ENCODE data around the gene TRPC4AP.

Gene TRPC4AP

DNA sequence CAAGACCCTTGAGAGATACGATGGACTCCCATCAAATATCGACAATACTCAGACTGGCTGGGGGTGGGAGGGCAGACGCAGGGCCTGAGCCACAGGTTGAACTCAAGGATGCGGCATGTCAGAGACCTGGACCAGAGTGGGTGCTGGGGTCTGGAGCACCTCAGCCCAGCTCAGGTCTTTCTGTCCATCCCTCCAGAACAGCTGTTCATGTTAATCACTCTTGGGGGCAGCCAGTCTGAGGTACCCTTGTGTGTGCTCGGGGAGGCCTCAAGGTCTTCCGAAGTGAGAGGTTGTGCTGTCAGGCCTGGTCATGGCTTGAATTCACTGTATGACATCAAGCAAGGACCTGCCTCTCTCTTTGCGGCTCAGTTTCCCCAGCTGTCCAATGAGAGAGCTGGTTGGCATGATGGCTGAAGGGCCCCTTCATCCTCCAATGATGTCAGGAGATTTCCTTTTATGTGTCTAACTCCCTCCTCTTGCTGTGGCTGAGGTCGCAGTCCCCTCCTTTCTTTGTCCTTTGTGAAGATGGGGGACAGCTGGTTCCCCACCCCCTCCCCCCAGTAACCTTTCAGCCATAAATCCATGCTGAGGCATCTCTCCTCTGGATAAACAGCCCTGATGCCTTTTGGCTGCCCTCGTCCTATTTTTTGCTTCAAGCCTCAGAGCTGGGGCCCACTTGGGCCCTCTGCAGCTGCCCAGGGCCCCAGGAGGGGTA is 121.6 kb downstream of the TRPC4AP start:
- no peaks in the 10 kb centered on the region for H3K9me3 ChIP-seq (ENCODE audit: severe bottlenecking)
- no peak overlapping the region for H3K4me3 ChIP-seq (ENCODE audit: low read depth, low read length)
- H3K27ac ChIP-seq = no peak overlapping the region
- no peaks in the 10 kb centered on the region for H3K36me3 ChIP-seq
- no peaks in the 10 kb centered on the region for H3K27me3 ChIP-seq (ENCODE audit: insufficient read depth, low read depth, severe bottlenecking)
- peak; percentile 10 for DNase-seq
- TF ChIP-seq, protein P1, sequence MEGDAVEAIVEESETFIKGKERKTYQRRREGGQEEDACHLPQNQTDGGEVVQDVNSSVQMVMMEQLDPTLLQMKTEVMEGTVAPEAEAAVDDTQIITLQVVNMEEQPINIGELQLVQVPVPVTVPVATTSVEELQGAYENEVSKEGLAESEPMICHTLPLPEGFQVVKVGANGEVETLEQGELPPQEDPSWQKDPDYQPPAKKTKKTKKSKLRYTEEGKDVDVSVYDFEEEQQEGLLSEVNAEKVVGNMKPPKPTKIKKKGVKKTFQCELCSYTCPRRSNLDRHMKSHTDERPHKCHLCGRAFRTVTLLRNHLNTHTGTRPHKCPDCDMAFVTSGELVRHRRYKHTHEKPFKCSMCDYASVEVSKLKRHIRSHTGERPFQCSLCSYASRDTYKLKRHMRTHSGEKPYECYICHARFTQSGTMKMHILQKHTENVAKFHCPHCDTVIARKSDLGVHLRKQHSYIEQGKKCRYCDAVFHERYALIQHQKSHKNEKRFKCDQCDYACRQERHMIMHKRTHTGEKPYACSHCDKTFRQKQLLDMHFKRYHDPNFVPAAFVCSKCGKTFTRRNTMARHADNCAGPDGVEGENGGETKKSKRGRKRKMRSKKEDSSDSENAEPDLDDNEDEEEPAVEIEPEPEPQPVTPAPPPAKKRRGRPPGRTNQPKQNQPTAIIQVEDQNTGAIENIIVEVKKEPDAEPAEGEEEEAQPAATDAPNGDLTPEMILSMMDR (IDR thresholded peaks at IDR 0.05; ENCODE audit: low read depth, low read length) = no peak

DNA sequence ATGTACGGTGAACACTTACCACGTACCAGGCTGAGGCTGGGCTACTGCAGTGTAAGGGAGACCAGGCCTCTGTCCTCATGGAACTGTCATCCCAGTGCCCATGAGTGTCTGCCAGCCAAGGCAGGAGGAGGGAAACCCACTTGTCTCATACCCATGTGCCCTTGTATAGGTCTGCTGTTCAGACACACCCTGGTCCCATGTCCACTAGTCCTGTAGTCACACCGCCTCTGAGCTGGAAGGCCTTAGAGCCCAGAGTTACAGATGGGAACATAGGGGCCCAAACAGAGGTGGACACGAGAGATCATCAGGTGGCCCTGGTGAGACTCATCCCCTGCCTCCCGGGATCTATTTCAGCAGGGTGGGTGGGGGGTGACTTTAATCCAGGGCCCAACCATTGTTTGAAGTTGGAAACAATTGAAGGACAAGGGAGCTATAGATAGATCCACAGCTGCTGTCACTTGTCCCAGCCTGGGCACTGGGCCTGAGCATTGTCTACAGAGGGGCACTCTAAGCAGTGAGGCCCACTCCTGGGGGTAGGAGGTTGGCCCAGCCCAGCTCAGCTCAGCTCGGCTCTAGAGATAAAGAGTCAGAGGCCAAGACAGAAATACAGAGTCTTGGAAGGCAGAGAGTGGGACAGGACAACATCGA is 122.3 kb downstream of the TRPC4AP start:
- Histone ChIP-seq H3K9me3 (ENCODE audit: severe bottlenecking) (no peaks in the 10 kb centered on the region), H3K27ac (no peak overlapping the region), H3K27me3 (ENCODE audit: insufficient read depth, low read depth, severe bottlenecking) (no peaks in the 10 kb centered on the region), H3K4me3 (ENCODE audit: low read depth, low read length) (no peak overlapping the region), H3K36me3 (no peaks in the 10 kb centered on the region)
- TF ChIP-seq, protein P1 (IDR thresholded peaks at IDR 0.05; ENCODE audit: low read depth, low read length) = no peak
- peak; percentile 3 for DNase-seq

DNA sequence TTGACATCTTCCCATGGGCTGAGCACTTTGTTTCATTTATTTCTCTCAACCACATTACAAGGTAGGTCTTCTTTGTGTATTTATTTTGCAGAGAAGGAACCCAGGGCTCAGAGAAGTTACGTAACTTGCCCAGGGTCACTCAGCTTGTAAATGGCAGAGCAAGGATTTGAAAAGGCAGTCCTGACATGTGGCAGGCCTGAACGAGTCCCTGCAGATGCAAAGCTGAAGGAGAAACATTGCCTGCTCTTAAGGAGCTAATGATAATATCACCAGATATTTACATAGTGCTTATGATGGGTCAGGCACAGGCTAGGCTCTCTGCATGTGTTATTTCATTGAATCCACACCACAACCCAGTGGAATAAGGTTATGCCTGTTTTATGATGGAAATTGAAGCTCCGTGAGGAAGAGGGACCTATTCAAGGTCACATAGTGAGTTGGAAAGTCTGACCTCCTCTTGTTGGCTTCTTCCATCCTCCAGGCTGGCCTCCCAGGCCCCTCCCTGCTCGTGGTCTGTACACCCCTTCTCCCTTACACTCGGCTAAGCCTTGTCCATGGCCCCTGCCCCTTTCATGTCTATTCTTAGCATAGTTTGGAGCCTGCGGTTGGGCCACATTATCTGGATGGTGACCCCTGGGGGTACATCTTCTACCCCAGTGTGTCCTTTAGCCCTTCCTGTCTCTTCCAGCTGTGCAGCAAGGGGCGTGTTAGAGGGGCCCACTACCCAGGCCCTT is 124.4 kb downstream of the TRPC4AP start:
- Histone ChIP-seq H3K27me3 (ENCODE audit: insufficient read depth, low read depth, severe bottlenecking) (no peaks in the 10 kb centered on the region), H3K27ac (no peak overlapping the region), H3K4me3 (ENCODE audit: low read depth, low read length) (no peak overlapping the region), H3K36me3 (no peaks in the 10 kb centered on the region), H3K9me3 (ENCODE audit: severe bottlenecking) (no peaks in the 10 kb centered on the region)
- TF ChIP-seq, protein P1 (IDR thresholded peaks at IDR 0.05; ENCODE audit: low read depth, low read length) = no peak
- DNase-seq = no peak

DNA sequence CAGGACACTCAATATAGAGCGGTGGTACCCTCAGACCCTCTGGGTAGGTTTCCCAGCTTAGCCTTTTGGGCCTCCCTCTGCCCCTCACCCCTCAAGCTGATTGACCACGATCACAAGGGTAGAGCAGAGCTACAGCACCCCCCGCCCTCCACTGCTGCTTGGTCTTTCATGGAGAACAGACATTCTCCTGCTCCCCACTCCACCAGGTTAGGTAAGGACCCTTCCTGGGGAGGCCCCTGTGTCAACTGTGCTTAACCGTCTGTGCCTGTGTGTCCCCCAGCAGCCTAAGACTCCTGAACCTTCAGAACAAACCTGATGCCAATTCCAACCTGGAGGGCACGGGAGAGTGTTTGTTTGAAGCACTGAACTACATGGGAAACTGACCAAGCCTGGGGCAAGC is 125.2 kb downstream of the TRPC4AP start:
- no peak for DNase-seq
- Histone ChIP-seq H3K27ac (no peak overlapping the region), H3K36me3 (no peaks in the 10 kb centered on the region), H3K27me3 (ENCODE audit: insufficient read depth, low read depth, severe bottlenecking) (no peaks in the 10 kb centered on the region), H3K4me3 (ENCODE audit: low read depth, low read length) (no peak overlapping the region), H3K9me3 (ENCODE audit: severe bottlenecking) (no peaks in the 10 kb centered on the region)
- TF ChIP-seq, protein P1 (IDR thresholded peaks at IDR 0.05; ENCODE audit: low read depth, low read length) = no peak

DNA sequence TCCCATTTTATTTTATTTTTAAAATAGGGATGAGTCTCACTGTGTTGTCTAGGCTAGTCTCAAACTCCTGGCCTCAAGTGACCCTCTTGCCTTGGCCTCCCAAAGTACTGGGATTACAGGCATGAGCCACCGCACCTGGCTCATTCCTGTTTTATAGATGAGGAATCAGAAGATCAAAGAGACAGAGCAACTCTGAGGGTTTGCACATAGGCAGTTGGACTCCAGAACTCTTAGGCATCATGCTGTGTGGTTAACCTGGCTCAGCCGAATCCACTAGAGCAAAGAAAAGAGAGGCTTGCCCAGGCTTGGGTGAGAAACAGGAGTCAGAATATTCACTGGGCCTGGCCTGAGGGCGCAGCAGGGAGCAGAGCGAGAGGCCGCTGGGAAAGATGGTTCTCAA is 127.6 kb downstream of the TRPC4AP start:
- Histone ChIP-seq H3K27me3 (ENCODE audit: insufficient read depth, low read depth, severe bottlenecking) (no peaks in the 10 kb centered on the region), H3K9me3 (ENCODE audit: severe bottlenecking) (no peaks in the 10 kb centered on the region), H3K36me3 (no peaks in the 10 kb centered on the region), H3K4me3 (ENCODE audit: low read depth, low read length) (no peak overlapping the region), H3K27ac (no peak overlapping the region)
- no peak for DNase-seq
- TF ChIP-seq, protein P1 (IDR thresholded peaks at IDR 0.05; ENCODE audit: low read depth, low read length) = no peak

Data from WERI-Rb-1 (cell line).